SU-DHL-6 (cell line): ENCODE results near the gene RSPH4A.
A peak's percentile ranks its signal among the peaks of the same experiment; 100 is the strongest.
"Not testable (repeated sequence)": the region's sequence is repeated elsewhere in the genome, so short reads cannot be mapped to it uniquely, and the experiment has no call there.

Experiments
- H2AFZ ChIP-seq: fragments of 200-600 bp; sonication (generic); 2 replicates; pipeline ENCODE4 v1.6.1; 2014; ENCODE audit warnings: low read depth, mild to moderate bottlenecking, moderate library complexity, mixed read lengths, antibody characterized with exemption, low read length; ENCODE audit not compliant: severe bottlenecking
- H3F3A ChIP-seq: fragments of 200-600 bp; shearing (Covaris generic); 2 replicates; pipeline ENCODE4 v1.6.0; 2016; ENCODE audit warnings: antibody characterized with exemption, mild to moderate bottlenecking; ENCODE audit not compliant: insufficient read depth
- H3K27ac ChIP-seq: fragments of 200-600 bp; sonication (generic); 2 replicates; pipeline ENCODE4 v1.5.1; 2016; ENCODE audit warnings: low read depth, mild to moderate bottlenecking, low read length, moderate library complexity, mixed read lengths
- H3K27me3 ChIP-seq: fragments of 200-600 bp; sonication (generic), shearing (Covaris generic); 2 replicates; pipeline ENCODE4 v1.6.0; 2014; ENCODE audit warnings: mild to moderate bottlenecking, low read length
- H3K36me3 ChIP-seq: fragments of 200-600 bp; sonication (generic); 2 replicates; pipeline ENCODE4 v1.6.1; 2014; ENCODE audit warnings: mild to moderate bottlenecking, low read length, mixed read lengths
- H3K4me2 ChIP-seq: fragments of 300-600, 200-600 bp; shearing (Covaris generic), sonication (generic); 2 replicates; pipeline ENCODE4 v1.6.0; 2014; ENCODE audit warnings: low read length, low read depth, mild to moderate bottlenecking; ENCODE audit not compliant: poor library complexity, severe bottlenecking
- H3K4me3 ChIP-seq: fragments of 200-600 bp; sonication (generic); 2 replicates; pipeline ENCODE4 v1.5.1; 2014; ENCODE audit warnings: antibody characterized with exemption, low read length, mild to moderate bottlenecking, mixed read lengths; ENCODE audit not compliant: insufficient read depth, poor library complexity, severe bottlenecking
- H3K79me2 ChIP-seq: fragments of 200-600 bp; sonication (generic); 2 replicates; pipeline ENCODE4 v1.6.1; 2014; ENCODE audit warnings: mild to moderate bottlenecking, low read length, moderate library complexity; ENCODE audit not compliant: insufficient read depth
- H3K9ac ChIP-seq: fragments of 200-600 bp; sonication (generic); 2 replicates; pipeline ENCODE4 v1.7.0; 2014; ENCODE audit warnings: mild to moderate bottlenecking, low read length
- H3K9me2 ChIP-seq: fragments of 200-600 bp; sonication (generic); replicated peaks from 2 replicates; pipeline ENCODE4 v1.6.1; 2014; ENCODE audit warnings: low read length; ENCODE audit not compliant: insufficient read depth
- H3K9me3 ChIP-seq: fragments of 200-600 bp; sonication (generic); 2 replicates; pipeline ENCODE4 v1.6.1; 2014; ENCODE audit warnings: low read length, mixed read lengths; ENCODE audit not compliant: insufficient read depth
- H4K20me1 ChIP-seq: fragments of 200-600 bp; sonication (generic); 2 replicates; pipeline ENCODE4 v1.6.1; 2014; ENCODE audit warnings: low read depth, mild to moderate bottlenecking, antibody characterized with exemption, low read length, moderate library complexity, mixed read lengths
- EZH2phosphoT487 ChIP-seq: fragments of 200-600 bp; sonication (generic), shearing (Covaris generic); conservative IDR thresholded peaks from 2 replicates; pipeline ENCODE4 v1.6.1; 2018; ENCODE audit warnings: mild to moderate bottlenecking, antibody characterized with exemption, low read length, moderate library complexity, mixed read lengths
- TF ChIP-seq, protein P1 (sequence below): fragments of 200-600 bp; sonication (generic); IDR thresholded peaks from one replicate; pipeline ENCODE4 v1.5.1; 2017; ENCODE audit warnings: antibody characterized with exemption, mild to moderate bottlenecking, low read length, moderate library complexity; ENCODE audit not compliant: insufficient read depth, poor library complexity, severe bottlenecking

The RSPH4A gene

DNA sequence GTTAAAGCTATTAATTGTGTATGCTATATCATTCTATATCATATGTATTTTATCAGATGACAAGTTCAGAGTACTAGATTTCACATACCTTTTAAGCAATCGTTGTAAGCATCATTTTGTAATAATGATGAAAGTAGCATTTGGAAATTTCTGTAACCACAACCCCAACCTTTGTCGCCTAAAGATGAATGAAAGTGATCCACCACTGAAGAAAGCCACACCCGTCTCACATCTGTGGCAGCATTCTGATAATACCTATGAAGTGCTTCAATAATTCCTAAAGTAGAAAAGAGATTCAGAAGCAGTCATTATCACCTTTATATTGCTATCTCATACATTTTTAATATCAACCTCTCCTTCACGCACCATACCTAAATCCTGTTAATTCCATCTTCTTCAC is 35.6 kb downstream of the RSPH4A start:
- no peaks in the 10 kb centered on the region for H3K9me2 ChIP-seq
- TF ChIP-seq EZH2phosphoT487: no peak
- TF ChIP-seq, protein P1, sequence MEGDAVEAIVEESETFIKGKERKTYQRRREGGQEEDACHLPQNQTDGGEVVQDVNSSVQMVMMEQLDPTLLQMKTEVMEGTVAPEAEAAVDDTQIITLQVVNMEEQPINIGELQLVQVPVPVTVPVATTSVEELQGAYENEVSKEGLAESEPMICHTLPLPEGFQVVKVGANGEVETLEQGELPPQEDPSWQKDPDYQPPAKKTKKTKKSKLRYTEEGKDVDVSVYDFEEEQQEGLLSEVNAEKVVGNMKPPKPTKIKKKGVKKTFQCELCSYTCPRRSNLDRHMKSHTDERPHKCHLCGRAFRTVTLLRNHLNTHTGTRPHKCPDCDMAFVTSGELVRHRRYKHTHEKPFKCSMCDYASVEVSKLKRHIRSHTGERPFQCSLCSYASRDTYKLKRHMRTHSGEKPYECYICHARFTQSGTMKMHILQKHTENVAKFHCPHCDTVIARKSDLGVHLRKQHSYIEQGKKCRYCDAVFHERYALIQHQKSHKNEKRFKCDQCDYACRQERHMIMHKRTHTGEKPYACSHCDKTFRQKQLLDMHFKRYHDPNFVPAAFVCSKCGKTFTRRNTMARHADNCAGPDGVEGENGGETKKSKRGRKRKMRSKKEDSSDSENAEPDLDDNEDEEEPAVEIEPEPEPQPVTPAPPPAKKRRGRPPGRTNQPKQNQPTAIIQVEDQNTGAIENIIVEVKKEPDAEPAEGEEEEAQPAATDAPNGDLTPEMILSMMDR: no peak
- no peaks in the 10 kb centered on the region for H3F3A ChIP-seq
- H4K20me1 ChIP-seq: 0 out of 2 replicates have a peak, but pooled peaks cover 13% of the 10 kb centered on the region
- no peak overlapping the region for H3K27ac ChIP-seq
- no peaks in the 10 kb centered on the region for H3K9me3 ChIP-seq
- H3K4me3 ChIP-seq: no peak overlapping the region
- no peak overlapping the region for H3K4me2 ChIP-seq
- H3K27me3 ChIP-seq: no peaks in the 10 kb centered on the region
- H3K9ac ChIP-seq: no peak overlapping the region
- H3K36me3 ChIP-seq: peaks cover 52% of the 10 kb centered on the region
- peaks cover 18% of the 10 kb centered on the region; the same call in 1 of the 2 replicates for H3K79me2 ChIP-seq
- no peak overlapping the region for H2AFZ ChIP-seq

DNA sequence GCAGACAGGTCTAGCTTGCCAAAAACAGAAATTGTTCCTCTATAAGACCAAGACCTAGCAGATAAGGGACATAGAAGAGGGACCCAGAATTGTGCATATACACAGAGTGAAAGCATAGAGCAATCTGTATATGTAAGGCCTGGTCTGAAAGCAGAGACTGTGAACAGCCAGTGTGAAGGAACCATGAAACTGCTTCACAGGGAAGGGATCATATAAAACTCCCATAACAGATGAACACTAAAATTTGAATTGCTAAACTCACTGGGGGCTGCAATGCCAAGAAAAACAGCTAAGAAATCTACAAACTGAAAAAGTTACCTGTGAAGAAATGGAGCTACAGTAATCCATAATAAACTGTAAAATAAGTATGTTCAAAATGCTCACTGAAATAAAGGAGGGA is 45.3 kb downstream of the RSPH4A start:
- no peak overlapping the region for H3K27ac ChIP-seq
- H3K4me2 ChIP-seq: no peak overlapping the region
- no peaks in the 10 kb centered on the region for H3K9me3 ChIP-seq
- no peaks in the 10 kb centered on the region for H3F3A ChIP-seq
- no peak for TF ChIP-seq EZH2phosphoT487
- TF ChIP-seq, protein P1: no peak
- H3K36me3 ChIP-seq: peaks cover 17% of the 10 kb centered on the region; the same call in 1 of the 2 replicates
- no peak overlapping the region for H2AFZ ChIP-seq
- H3K27me3 ChIP-seq: no peaks in the 10 kb centered on the region
- H4K20me1 ChIP-seq: peaks cover 18% of the 10 kb centered on the region
- peaks cover 79% of the 10 kb centered on the region for H3K79me2 ChIP-seq
- H3K9me2 ChIP-seq: no peaks in the 10 kb centered on the region
- no peak overlapping the region for H3K4me3 ChIP-seq
- no peak overlapping the region for H3K9ac ChIP-seq

DNA sequence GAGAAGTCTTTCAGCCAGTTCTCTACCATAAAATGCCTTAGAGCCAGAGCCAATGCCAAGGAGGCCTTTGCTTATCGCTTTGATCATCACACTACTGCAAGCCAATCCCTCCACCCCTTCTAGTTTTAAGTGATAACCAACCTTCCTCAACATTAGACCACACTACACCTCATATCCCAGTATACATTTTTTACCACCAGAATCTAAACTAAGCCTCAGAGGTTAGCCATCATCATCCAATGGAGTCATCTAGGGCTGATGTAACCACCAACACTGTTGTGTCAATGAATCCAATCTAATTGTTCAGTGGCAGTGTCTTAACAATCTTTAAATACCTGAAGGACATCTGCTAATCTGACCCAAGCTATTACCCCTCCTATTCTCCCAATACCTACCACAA is 45.9 kb downstream of the RSPH4A start:
- Histone ChIP-seq H3K4me3 (no peak overlapping the region), H4K20me1 (peaks cover 23% of the 10 kb centered on the region), H3K9ac (no peak overlapping the region), H3K27me3 (no peaks in the 10 kb centered on the region), H3K27ac (no peak overlapping the region), H2AFZ (no peak overlapping the region), H3K4me2 (no peak overlapping the region), H3F3A (no peaks in the 10 kb centered on the region; the same call in 1 of the 2 replicates), H3K9me2 (no peaks in the 10 kb centered on the region), H3K36me3 (peaks cover 11% of the 10 kb centered on the region; the same call in 1 of the 2 replicates), H3K79me2 (peaks cover 81% of the 10 kb centered on the region), H3K9me3 (no peaks in the 10 kb centered on the region)
- no peak for TF ChIP-seq EZH2phosphoT487
- TF ChIP-seq, protein P1: no peak

DNA sequence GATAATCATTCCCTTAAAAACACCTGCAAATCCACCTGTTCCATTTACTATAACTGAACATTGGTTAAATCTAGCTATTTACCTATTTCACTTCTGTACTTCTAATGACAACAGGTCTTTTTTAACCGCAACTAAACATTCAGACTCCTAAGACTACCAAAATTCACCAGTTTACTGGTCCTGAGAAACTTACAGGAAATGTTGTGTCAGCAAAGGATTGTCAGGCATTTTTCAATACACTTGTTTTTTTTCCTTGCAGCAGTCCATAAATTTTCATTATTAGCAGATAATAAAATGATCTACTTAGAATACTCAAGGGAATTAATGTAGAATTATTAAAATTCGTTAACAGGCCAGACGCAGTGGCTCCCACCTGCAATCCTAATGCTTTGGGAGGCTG is 47.0 kb downstream of the RSPH4A start:
- Histone ChIP-seq H4K20me1 (peaks cover 23% of the 10 kb centered on the region), H3K9ac (no peak overlapping the region), H3K9me2 (no peaks in the 10 kb centered on the region), H3K4me3 (no peak overlapping the region), H3K27ac (no peak overlapping the region), H3K79me2 (peaks cover 92% of the 10 kb centered on the region), H3K36me3 (peaks cover 4% of the 10 kb centered on the region; the same call in 1 of the 2 replicates), H3F3A (no peaks in the 10 kb centered on the region; the same call in 1 of the 2 replicates), H3K9me3 (no peaks in the 10 kb centered on the region), H3K4me2 (peak overlapping the region; percentile 25), H3K27me3 (no peaks in the 10 kb centered on the region), H2AFZ (no peak overlapping the region)
- no peak for TF ChIP-seq EZH2phosphoT487
- TF ChIP-seq, protein P1: no peak

DNA sequence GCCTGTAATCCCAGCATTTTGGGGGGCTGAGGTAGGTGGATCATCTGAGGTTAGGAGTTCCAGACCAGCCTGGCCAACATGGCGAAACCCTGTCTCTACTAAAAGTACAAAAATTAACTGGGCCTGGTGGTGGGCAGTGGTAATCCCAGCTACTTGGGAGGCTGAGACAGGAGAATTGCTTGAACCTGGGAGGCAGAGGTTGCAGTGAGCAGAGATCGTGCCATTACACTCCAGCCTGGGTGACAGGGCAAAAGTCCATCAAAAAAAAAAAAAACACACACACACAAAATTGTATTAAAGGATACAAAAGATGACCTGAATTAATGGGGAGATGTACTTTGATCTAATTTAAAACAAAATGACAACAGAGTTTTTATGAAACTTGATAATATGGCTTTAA is 47.9 kb downstream of the RSPH4A start:
- H3K27me3 ChIP-seq, H3K9ac ChIP-seq, H3K36me3 ChIP-seq, H3K9me2 ChIP-seq, H3K4me3 ChIP-seq, H3F3A ChIP-seq, H3K9me3 ChIP-seq, H3K27ac ChIP-seq, H2AFZ ChIP-seq: not testable (repeated sequence)
- H3K4me2 ChIP-seq: peak overlapping the region; percentile 93
- H4K20me1 ChIP-seq: peaks cover 23% of the 10 kb centered on the region
- H3K79me2 ChIP-seq: peaks cover 93% of the 10 kb centered on the region
